Lung microvascular endothelial cell (primary cell): Measurements from ENCODE around the gene ZNF79. TPM values are rescaled to one million over a fixed set of nuclear protein-coding genes. Genes with fewer than 3 reads are reported as not detected.

Experiments used
- DNase-seq, 2 donors: peaks; one replicate each; pipeline versions ENCODE4 v3.0.0 to v3.0.0-alpha.2; 2010; ENCODE audit warnings: low read depth in 2 of 2
- total RNA-seq: library from RNA; depleted of rRNA; stranded (reverse); fragments of >200 nt; gene quantifications from 2 replicates; pipeline ENCODE4 v1.2.1, GENCODE V29; 2014

The ZNF79 gene
- total RNA-seq, 1 donor from 2014 or later: 11.5 TPM

GRCh38 chr9:127426756-127427155, 2.6 kb downstream of the ZNF79 start:
- DNase-seq: peak in 1 of 2 donors; percentile 30

- no peak for DNase-seq
Measured at GRCh38 chr9:127428348-127428747, 4.2 kb downstream of the ZNF79 start.

GRCh38 chr9:127430415-127430814, 6.2 kb downstream of the ZNF79 start:
- no peak for DNase-seq

GRCh38 chr9:127437497-127438264, 13.5 kb downstream of the ZNF79 start:
- DNase-seq: no peak

GRCh38 chr9:127438394-127438793, 14.2 kb downstream of the ZNF79 start:
- DNase-seq: no peak

- no peak for DNase-seq
Measured at GRCh38 chr9:127444283-127444920, 20.2 kb downstream of the ZNF79 start.

GRCh38 chr9:127444921-127445850, 21.0 kb downstream of the ZNF79 start:
- DNase-seq: no peak

GRCh38 chr9:127445851-127446712, 21.9 kb downstream of the ZNF79 start:
- no peak for DNase-seq

- DNase-seq: no peak
Measured at GRCh38 chr9:127446713-127447415, 22.7 kb downstream of the ZNF79 start.

GRCh38 chr9:127447416-127448111, 23.4 kb downstream of the ZNF79 start:
- no peak for DNase-seq

GRCh38 chr9:127448112-127448805, 24.1 kb downstream of the ZNF79 start:
- no peak for DNase-seq

- no peak for DNase-seq
Measured at GRCh38 chr9:127449332-127449966, 25.3 kb downstream of the ZNF79 start.

GRCh38 chr9:127450243-127450760, 26.1 kb downstream of the ZNF79 start:
- DNase-seq: peak; percentile 22 to 43

- peak; percentile 95 to 97 for DNase-seq
Measured at GRCh38 chr9:127450830-127451607, 26.8 kb downstream of the ZNF79 start, which contains the start of the genes LRSAM1 and RPL12. LRSAM1 (plus strand) TSS chr9:127451510; CDS start chr9:127454528, 3,018 bp downstream. RPL12 (minus strand) TSS chr9:127451406; CDS start chr9:127451317, 89 bp downstream.

GRCh38 chr9:127451608-127451857, 27.4 kb downstream of the ZNF79 start:
- DNase-seq: no peak

GRCh38 chr9:127451858-127452656, 27.9 kb downstream of the ZNF79 start:
- peak; percentile 52 to 54 for DNase-seq

- no peak for DNase-seq
Measured at GRCh38 chr9:127452691-127453090, 28.5 kb downstream of the ZNF79 start.
